ENCODE measurements around the gene WDFY3. TPM values are rescaled to one million over a fixed set of nuclear protein-coding genes. Genes with fewer than 3 reads are reported as not detected.

WDFY3 gene
- total and polyA plus RNA-seq, 9 of the 15 experiments (the other 6 are each of a cell fraction or from before 2014, with no cell fraction given): 0.58 to 13.5 (median 9.4) TPM

GRCh38 chr4:84753321-84753972 is 213.0 kb downstream of the WDFY3 start (continued):
- TF ChIP-seq NONO (IDR thresholded peaks at IDR 0.05; ENCODE audit: low read depth in 2 of 2, low read length in 1 of 2): no peak
- no peak for TF ChIP-seq ZNF449 (CRISPR knock-in tag; IDR thresholded peaks at IDR 0.05)
- TF ChIP-seq CSDE1 (IDR thresholded peaks at IDR 0.05): no peak
- TF ChIP-seq RBM39 (optimal IDR thresholded peaks at IDR 0.05; ENCODE audit: low read depth, low read length): no peak

- BruUV-seq (replicated peaks): no TSS peak
- CTCF ChIA-PET (ENCODE audit: low intra/inter-chr PET ratio): interaction anchor here (2.6 kb wide), 1 partner anchor 220 kb away, joined by 34 read pairs; no protein-coding TSS in a partner anchor
- in situ Hi-C loops (cut with MboI) (loop anchor here (10.0 kb wide), 1 partner anchor 223 kb away; no protein-coding TSS in a partner anchor), intact Hi-C loops (cut with micrococcal nuclease) (loop anchor here (5.0 kb wide), 1 partner anchor 169 kb away; the partner anchor contains the start of gene CDS1)
- H3K9me3 ChIP-seq (replicated peaks; ENCODE audit: control insufficient read depth, insufficient read depth, low read depth, low read length): no peaks in the 10 kb centered on the region
- no peak overlapping the region for H3K27ac ChIP-seq (ENCODE audit: extremely low read depth, low read depth, low read length)
- H3K36me3 ChIP-seq (ENCODE audit: control insufficient read depth, insufficient read depth, low read length): no peaks in the 10 kb centered on the region
- FAIRE-seq (no peak), ATAC-seq (no peak), DNase-seq (ENCODE audit: extremely low read depth in 1 of 4, low spot score in 3 of 4) (no peak)
- no peak overlapping the region for H3K4me2 ChIP-seq (ENCODE audit: insufficient read depth, low read length)
- H4K20me1 ChIP-seq (replicated peaks; ENCODE audit: control insufficient read depth, insufficient read depth, low read length): no peaks in the 10 kb centered on the region
- no peaks in the 10 kb centered on the region for H3K27me3 ChIP-seq (ENCODE audit: control insufficient read depth in 2 of 2, insufficient read depth in 2 of 2, low read length in 2 of 2)
- no peak overlapping the region for H2AFZ ChIP-seq (ENCODE audit: low read depth, low read length)
- H3K9me1 ChIP-seq (ENCODE audit: control insufficient read depth, insufficient read depth, low read length): no peaks in the 10 kb centered on the region
- H3K4me3 ChIP-seq: no peak overlapping the region
- no peak overlapping the region for H3K9ac ChIP-seq (ENCODE audit: insufficient read depth in 1 of 2, low read depth in 2 of 2, low read length in 2 of 2)
- POLR2A ChIA-PET: no interaction called here
- no peaks in the 10 kb centered on the region for H3K4me1 ChIP-seq (replicated peaks in 1 of 2; ENCODE audit: control insufficient read depth in 2 of 2, insufficient read depth in 2 of 2, low read length in 2 of 2)
- WGBS (ENCODE audit: insufficient coverage, low coverage, missing lambda C conversion rate): 47% methylated on average over 4 of the region's 4 CpGs
- 0 out of 2 replicates have a peak, but pooled peaks have one; percentile 19 for TF ChIP-seq CEBPG (CRISPR knock-in tag; IDR thresholded peaks at IDR 0.05)
- peak; percentile 38 to 86; a peak in 2 of 4 replicates for TF ChIP-seq CEBPG (tag; conservative IDR thresholded peaks at IDR 0.05 in 1 of 2, IDR thresholded peaks at IDR 0.05 in 1 of 2)
- no peak for TF ChIP-seq RBM14 (IDR thresholded peaks at IDR 0.05; ENCODE audit: borderline replicate concordance, insufficient read depth, low read depth, low read length)
- TF ChIP-seq CEBPB (tag; IDR thresholded peaks at IDR 0.05): peak; percentile 88
- no peaks in the 10 kb centered on the region for H3K79me2 ChIP-seq (ENCODE audit: control insufficient read depth, insufficient read depth, low read length)
Measured at GRCh38 chr4:84751707-84752106, 214.8 kb downstream of the WDFY3 start.
